T-helper 2 cell treated with Interferon-gamma antibody and Interleukin-4, amounts not matched to agents 5 μg/mL and 100 μg/mL, for 36 hours (primary cell): ENCODE data around the gene SPNS2.

Source experiments
- DNase-seq: peaks from one replicate; pipeline ENCODE4 v3.0.0; 2021; ENCODE audit warnings: low spot score
- H3K27ac Mint-ChIP-seq: one replicate; pipeline ENCODE4 v1.8.0; 2021; ENCODE audit warnings: mild to moderate bottlenecking, mixed read lengths
- H3K27me3 Mint-ChIP-seq: one replicate; pipeline ENCODE4 v1.8.0; 2021; ENCODE audit warnings: low read depth, mixed read lengths
- H3K36me3 Mint-ChIP-seq: one replicate; pipeline ENCODE4 v1.8.0; 2021; ENCODE audit warnings: low read depth, mixed read lengths
- H3K4me1 Mint-ChIP-seq: one replicate; pipeline ENCODE4 v1.8.0; 2021; ENCODE audit warnings: low read depth, mixed read lengths
- H3K4me3 Mint-ChIP-seq: one replicate; pipeline ENCODE4 v1.8.0; 2022; ENCODE audit warnings: mild to moderate bottlenecking, moderate library complexity, mixed read lengths
- H3K9me3 Mint-ChIP-seq: one replicate; pipeline ENCODE4 v1.8.0; 2021; ENCODE audit warnings: mixed read lengths

Gene SPNS2

DNA sequence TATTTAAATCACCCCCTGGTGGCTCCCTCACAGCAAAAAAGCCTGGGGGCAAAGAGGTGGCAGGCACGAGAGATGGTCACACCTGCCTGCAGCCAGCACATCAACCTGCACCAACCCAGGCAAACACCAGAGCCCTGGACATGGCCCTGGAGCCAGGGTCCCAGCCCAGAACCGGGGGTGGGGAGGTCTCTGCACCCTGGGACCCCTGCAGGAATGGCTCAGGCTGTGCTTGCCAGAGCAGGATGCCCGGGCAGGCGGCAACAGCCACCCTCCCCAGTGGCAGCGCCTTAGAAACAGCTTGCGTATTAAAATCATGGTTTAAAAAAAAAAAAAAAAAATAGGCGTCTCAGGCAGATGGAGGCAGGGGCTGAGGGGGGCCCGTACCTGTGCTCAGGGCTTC, 40.3 kb downstream of the SPNS2 start:
- Mint-ChIP-seq H3K27ac (no peak overlapping the region), H3K4me3 (no peak overlapping the region), H3K4me1 (no peaks in the 10 kb centered on the region), H3K27me3 (no peaks in the 10 kb centered on the region), H3K36me3 (peaks cover 12% of the 10 kb centered on the region), H3K9me3 (no peaks in the 10 kb centered on the region)
- no peak for DNase-seq

DNA sequence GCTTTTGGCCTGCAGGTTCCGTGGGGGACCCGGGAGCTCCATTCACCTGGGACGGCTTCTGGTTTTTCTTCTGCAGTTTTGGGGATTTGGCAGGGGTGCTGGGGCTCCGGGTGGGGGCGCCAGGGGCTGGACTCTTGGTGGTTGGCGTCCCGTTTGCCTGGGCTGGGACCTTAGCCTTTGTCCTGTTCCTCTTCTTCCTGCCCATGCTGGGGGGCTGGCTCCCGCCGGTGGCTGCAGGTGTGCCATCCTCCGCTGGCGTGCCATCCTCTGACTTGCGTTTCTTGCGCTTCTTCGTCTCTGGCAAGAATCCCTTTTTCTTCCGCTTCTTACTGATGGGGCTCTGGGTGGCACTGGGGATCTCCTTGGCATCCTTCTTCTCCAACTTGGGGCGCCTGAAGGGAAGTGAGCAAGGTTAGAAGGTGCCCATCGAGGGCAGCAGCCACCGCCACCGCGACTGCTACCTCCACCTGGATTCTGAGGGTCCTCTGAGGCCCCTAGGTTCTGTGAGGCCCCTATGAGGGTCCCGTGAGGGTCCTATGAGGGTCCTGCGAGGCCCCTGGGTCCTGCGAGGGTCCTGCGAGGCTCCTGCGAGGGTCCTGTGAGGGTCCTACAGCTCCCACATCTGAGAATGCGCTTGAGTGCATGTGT, 41.0 kb downstream of the SPNS2 start:
- no peak overlapping the region for H3K4me3 Mint-ChIP-seq
- H3K4me1 Mint-ChIP-seq = no peaks in the 10 kb centered on the region

DNA sequence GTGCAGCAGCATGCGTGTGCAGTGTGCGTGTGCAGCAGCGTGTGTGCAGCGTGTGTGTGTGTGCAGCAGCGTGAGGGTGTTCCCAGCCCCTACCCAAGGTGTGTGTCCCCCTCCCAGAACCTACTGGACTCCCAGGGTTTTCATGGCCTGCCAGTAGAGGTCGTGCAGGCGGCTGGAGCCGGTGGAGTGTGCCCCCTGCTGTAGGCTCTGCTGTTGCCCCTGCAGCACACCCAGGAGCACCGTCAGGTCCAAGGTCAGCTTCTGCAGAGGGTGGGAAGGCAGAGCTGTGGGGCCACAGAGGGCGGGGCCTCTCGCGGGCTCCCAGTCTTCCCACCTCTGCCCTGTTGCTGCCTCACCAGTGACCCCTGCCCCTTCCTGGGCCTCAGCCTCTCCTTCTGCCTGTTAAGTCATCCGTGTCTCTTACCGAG, 41.6 kb downstream of the SPNS2 start:
- peaks cover 12% of the 10 kb centered on the region for H3K36me3 Mint-ChIP-seq
- H3K27me3 Mint-ChIP-seq = no peaks in the 10 kb centered on the region
- H3K27ac Mint-ChIP-seq = no peak overlapping the region
- H3K9me3 Mint-ChIP-seq = no peaks in the 10 kb centered on the region
- H3K4me1 Mint-ChIP-seq = no peaks in the 10 kb centered on the region
- no peak overlapping the region for H3K4me3 Mint-ChIP-seq
- no peak for DNase-seq

More for the DNA sequence above, 41.0 kb downstream of the SPNS2 start:
- Mint-ChIP-seq H3K27ac (no peak overlapping the region), H3K36me3 (peaks cover 12% of the 10 kb centered on the region), H3K9me3 (no peaks in the 10 kb centered on the region), H3K27me3 (no peaks in the 10 kb centered on the region)
- DNase-seq = no peak

DNA sequence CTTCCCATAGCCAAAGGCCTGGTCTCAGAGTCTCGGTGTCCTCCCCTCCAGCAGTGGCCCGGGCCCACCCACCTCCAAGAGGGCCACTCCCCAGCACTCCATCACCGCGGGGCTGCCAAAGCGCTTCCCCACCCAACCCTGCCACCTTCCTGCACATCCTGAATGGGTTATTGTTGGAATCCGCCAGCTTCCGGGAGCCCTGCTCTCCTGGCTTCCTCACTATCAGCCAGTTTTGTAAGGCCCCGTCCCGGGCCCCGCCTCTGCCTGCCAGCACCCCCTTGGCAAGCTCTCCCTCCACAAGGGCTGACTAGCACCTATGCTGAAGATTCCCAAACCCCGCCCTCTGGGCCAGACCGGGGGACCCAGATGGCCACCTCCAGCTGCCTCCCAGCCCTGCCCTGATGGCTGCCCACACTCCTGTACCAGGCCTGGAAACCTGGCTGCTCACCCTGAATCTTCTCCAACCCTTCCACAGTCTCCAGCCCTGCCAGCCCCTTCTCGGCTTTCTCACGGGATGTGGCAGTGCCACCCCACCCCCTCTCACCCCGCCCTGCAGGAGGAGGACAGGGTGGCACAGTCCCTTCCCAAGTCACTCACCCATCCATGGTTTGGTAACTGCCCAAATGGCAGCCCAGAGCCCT, 42.1 kb downstream of the SPNS2 start:
- Mint-ChIP-seq H3K27me3 (no peaks in the 10 kb centered on the region), H3K36me3 (peaks cover 12% of the 10 kb centered on the region), H3K4me1 (no peaks in the 10 kb centered on the region), H3K4me3 (no peak overlapping the region), H3K27ac (no peak overlapping the region), H3K9me3 (no peaks in the 10 kb centered on the region)
- DNase-seq = no peak

DNA sequence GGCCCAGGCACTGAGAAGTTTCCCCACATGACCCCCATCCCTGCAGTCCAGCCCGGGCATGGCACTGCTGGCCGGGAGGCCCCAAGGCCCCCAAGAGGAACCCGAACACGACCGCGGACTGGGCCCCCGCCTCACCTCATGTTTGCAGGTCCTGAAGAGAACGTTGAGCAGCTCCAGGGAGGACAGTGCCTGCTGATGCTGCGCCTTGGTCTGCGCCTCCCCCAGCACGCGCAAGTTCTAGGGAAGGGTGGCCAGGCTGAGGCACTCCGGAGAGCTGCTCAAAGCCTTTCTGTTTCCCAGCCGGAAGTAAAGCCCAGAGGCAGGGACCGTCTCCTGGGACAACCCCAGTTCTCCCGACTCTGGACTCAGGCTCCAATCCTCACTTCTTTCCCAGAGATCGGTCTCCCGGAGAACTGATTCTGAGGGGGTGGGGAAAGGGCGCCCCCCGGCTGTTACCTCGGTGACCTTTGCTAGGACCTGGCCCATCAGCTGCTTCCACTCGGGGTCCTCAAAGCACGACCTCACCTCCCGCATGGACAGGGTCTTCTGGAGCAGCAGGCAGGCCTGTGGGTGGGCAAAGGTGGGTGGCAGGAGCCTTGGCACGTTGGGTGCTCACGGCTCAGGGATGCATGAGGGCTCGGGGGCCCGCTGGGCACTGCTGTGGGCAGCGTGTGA, 42.8 kb downstream of the SPNS2 start:
- Mint-ChIP-seq H3K36me3 (peaks cover 12% of the 10 kb centered on the region), H3K27me3 (no peaks in the 10 kb centered on the region), H3K9me3 (no peaks in the 10 kb centered on the region), H3K4me3 (no peak overlapping the region), H3K27ac (no peak overlapping the region), H3K4me1 (no peaks in the 10 kb centered on the region)
- DNase-seq = no peak

DNA sequence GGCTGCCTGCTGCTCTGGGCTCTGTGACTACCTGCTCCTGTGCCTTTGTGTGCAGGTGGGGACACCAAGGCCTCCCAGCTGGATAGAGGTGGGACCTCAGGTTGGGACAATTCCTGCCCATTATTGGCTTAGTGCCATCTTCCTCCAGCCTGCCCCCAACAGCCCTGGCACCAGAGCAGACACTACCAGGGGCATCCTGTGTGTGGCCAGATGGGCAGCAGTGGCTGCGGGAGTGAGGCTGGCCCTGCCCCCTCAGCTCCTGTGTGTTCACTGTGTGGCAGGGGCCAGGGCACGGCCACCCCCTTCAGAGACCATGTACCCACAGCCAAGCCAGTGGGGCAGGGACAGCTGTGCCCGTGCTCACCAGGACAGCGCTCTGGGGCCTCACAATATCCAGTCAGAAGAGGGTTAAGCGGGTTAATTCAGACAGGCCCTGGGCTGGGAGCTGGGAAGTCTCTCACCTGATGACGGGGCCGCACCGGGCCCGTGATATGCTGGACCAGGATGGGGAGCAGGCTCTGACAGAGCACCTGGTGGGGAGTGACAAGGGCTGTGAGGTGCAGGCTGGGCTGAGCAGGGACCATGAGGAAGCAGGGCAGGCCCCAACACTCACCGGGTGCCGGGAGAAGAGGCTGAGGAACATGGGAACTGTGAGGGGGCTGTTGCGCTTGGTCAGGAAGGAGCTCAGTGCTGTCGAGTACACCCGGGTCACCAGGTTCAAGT, 43.5 kb downstream of the SPNS2 start:
- H3K36me3 Mint-ChIP-seq = peaks cover 17% of the 10 kb centered on the region
- H3K4me3 Mint-ChIP-seq = no peak overlapping the region
- H3K27me3 Mint-ChIP-seq = no peaks in the 10 kb centered on the region
- no peaks in the 10 kb centered on the region for H3K4me1 Mint-ChIP-seq
- no peak overlapping the region for H3K27ac Mint-ChIP-seq
- no peak for DNase-seq
- no peaks in the 10 kb centered on the region for H3K9me3 Mint-ChIP-seq

DNA sequence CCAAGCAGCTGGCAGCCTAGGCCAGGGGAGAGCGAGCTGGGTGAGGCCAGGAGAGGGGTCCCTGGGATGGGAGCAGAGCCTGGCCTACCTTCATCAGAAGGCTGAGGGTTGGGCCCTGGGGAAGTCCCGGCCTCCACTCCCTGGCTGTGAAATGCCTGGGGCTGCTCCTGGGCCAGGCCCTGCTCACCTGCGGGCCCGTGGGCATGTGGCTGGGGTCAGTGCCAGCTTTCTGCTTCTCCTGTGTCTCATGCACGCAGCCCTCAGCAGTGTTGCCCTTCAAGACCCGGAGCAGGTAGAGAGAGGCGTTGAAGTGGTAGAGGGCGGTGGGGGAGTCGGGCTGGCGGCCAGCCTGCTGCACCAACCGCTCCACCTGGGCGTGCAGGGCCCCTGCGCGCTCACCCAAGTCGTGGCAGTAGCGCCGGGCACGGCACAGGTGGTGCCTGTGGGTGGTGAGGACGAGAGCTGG, 44.1 kb downstream of the SPNS2 start:
- Mint-ChIP-seq H3K27ac (no peak overlapping the region), H3K9me3 (no peaks in the 10 kb centered on the region), H3K4me3 (no peak overlapping the region), H3K4me1 (no peaks in the 10 kb centered on the region), H3K36me3 (peaks cover 18% of the 10 kb centered on the region), H3K27me3 (no peaks in the 10 kb centered on the region)
- DNase-seq = no peak

DNA sequence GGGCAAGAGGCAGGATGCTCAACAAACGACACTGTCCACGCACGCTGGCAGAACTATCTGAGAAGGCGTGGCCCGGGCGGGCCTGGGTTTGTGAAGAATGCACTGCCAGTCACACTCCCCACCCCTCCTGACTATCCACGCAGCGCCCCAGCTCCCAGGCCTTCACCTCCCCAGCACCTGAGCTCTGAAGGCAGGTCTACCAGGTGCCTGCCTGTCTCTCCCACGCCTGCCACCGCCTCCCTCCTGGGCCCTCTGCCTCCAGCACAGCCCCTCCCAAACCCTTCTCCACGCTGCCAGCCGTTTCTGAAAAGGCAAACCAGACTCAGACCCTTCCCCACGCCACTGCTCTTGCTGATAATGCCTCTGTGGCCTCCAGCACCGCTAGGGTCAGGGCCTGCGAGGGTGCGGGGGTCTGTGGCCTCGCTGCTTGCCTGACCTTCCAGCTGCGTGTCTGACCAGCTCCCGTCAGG, 44.9 kb downstream of the SPNS2 start:
- Mint-ChIP-seq H3K36me3 (peaks cover 18% of the 10 kb centered on the region), H3K9me3 (no peaks in the 10 kb centered on the region), H3K4me1 (no peaks in the 10 kb centered on the region), H3K4me3 (no peak overlapping the region), H3K27me3 (no peaks in the 10 kb centered on the region), H3K27ac (no peak overlapping the region)
- DNase-seq = no peak

DNA sequence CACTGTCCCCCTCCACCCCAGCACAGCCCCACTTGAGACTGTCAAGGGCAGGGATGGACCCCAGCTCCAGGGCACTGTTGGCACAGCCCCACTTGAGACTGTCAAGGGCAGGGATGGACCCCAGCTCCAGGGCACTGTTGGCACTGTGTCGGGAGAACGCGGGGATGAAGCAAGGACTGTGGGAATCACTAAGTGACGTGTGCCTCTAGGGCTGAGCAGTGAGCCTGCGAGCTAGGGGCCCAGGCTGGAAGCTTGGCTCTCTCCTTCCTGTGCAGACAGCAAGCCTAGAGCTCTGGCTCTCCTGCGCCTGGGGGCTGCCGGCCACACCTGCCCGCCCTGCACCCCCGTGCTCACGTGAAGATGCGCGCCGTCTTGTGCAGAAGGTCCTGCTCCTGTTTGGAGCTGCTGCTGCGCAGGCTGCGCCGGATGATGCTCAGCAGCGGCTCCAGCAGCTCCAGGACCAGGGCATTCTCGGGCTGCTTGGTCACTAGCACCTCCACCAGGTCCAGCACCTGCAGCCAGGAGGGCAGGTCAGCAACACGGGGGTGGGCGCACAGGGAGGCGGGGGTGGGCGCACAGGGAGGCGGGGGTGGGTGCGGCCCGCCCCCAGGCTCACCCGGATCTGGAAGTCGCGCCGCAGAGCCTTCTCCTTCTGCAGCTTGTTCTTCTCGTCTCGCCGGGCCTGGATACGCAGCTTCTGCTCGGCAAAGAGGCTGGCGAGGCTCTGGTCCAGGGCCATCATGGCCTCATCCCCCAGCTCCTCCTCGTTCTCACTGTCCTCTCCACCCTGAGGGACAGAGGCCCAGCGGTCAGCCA, 45.7 kb downstream of the SPNS2 start:
- peaks cover 18% of the 10 kb centered on the region for H3K36me3 Mint-ChIP-seq
- H3K4me1 Mint-ChIP-seq = no peaks in the 10 kb centered on the region
- no peak overlapping the region for H3K27ac Mint-ChIP-seq
- H3K9me3 Mint-ChIP-seq = no peaks in the 10 kb centered on the region
- no peak overlapping the region for H3K4me3 Mint-ChIP-seq
- H3K27me3 Mint-ChIP-seq = no peaks in the 10 kb centered on the region
- DNase-seq = no peak

DNA sequence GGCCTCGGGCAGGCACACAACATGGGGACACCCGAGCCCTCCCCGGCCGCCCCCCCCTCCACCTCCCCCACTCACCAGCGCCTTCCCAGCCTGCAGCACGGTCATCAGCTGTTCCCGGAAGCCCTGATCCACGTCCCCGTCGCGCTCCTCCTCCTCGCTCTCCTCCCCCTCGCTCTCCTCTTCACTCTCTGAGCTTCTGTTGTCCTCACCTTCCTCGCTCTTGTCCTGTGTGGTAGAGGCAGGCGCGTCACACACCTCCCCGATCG, 46.2 kb downstream of the SPNS2 start:
- H3K4me1 Mint-ChIP-seq = no peaks in the 10 kb centered on the region
- no peak overlapping the region for H3K27ac Mint-ChIP-seq
- peaks cover 15% of the 10 kb centered on the region for H3K36me3 Mint-ChIP-seq
- no peak overlapping the region for H3K4me3 Mint-ChIP-seq
- no peak for DNase-seq
- no peaks in the 10 kb centered on the region for H3K9me3 Mint-ChIP-seq
- no peaks in the 10 kb centered on the region for H3K27me3 Mint-ChIP-seq

DNA sequence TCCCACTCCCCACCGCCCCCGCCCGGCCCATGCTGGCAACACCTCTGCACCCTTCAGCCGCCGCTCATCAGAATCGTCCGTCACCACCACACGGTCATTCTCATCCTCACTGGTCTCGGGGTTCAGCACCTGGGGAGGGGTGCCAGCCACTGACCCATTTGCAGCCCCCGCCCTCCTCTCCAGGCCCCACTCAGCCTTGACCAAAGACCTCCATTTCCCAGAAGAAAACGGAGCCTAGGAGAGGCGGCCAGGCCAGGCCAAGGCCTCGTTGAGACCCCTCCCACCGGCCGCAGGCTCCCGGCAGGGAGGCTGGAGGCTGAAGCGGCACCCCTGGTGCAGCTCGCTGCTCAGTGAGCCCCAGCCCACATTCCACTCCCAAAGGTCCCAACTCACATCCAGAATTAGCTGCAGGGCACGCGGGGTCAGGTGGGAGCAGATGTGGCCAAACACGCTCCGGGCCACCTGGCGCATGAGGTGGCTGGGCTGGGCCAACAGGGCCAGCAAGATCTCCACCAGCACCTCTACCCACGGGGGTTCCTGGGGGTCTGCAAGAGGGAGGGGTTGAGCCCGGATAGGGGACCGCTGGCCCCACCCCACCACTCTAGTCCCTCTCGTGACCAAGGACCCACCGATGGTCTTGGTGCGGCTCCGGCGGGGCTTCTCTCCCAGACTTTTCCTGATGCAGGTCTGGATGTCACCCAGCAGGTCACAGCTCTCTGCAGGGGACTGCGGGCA, 46.7 kb downstream of the SPNS2 start:
- Mint-ChIP-seq H3K36me3 (peaks cover 18% of the 10 kb centered on the region), H3K4me1 (no peaks in the 10 kb centered on the region), H3K9me3 (no peaks in the 10 kb centered on the region), H3K27me3 (no peaks in the 10 kb centered on the region), H3K27ac (no peak overlapping the region), H3K4me3 (no peak overlapping the region)
- no peak for DNase-seq

DNA sequence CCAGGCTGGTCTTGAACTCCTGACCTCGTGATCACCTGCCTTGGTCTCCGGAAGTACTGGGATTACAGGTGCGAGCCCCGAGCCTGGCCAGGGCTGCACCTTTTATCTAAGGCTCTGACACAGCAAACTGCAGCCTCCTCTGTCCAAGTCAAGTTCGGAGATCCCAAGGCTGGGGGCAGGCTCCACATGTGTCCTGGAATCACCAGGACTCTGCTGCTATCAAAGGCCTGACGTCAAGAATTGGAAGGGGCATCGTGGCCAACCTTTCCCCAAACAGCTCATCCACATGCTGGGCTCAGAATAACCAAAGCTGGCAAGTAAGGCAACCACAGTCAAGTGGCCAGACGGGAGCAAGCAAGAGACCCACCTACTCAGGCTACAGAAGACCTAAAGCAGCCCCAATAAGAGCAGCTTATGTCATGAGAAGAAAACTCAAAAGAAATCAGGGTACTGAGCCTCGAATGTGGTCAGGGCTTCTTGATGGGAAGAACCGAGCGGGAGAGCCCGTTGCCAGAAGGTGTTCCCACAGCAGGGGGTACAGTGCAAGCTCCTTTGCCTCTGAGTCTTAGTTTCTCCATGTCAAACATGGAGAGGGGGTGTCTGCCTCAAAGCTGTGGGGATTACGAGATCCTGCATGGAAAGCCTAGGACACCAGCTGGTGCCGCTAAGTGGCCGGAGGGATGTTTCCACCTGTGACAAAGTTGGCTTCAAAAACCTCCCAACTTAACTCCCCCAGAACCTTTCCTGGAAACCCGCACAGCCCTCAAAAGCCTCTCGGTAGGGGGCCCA, 48.6 kb downstream of the SPNS2 start:
- no peak for DNase-seq
- no peak overlapping the region for H3K27ac Mint-ChIP-seq
- H3K9me3 Mint-ChIP-seq = no peaks in the 10 kb centered on the region
- no peaks in the 10 kb centered on the region for H3K4me1 Mint-ChIP-seq
- H3K27me3 Mint-ChIP-seq = no peaks in the 10 kb centered on the region
- peaks cover 28% of the 10 kb centered on the region for H3K36me3 Mint-ChIP-seq
- H3K4me3 Mint-ChIP-seq = no peak overlapping the region
